HepG2 (cell line): Measurements from ENCODE around the gene RAB34. TPM values are rescaled to one million over a fixed set of nuclear protein-coding genes. Genes with fewer than 3 reads are reported as not detected.
A peak's percentile ranks its signal among the peaks of the same experiment; 100 is the strongest.

Experiments
- HNRNPH1 ChIP-seq: fragments of 200-400 bp; formaldehyde crosslinking; optimal IDR thresholded peaks from 2 replicates; pipeline ENCODE3; 2017; ENCODE audit warnings: mild to moderate bottlenecking, low read depth, low read length
- KLF15 ChIP-seq: sonication (generic); formaldehyde crosslinking; IDR thresholded peaks from 2 replicates; pipeline ENCODE4 v1.8.1; 2023; ENCODE audit warnings: borderline replicate concordance, mild to moderate bottlenecking, inconsistent platforms, missing genetic modification reagents, mixed read lengths
- MIXL1 ChIP-seq: IDR thresholded peaks from 2 replicates; pipeline ENCODE4 v1.6.1; 2016
- SKI ChIP-seq: fragments of 450-650 bp; IDR thresholded peaks from one replicate; pipeline ENCODE4 v1.6.1; 2018; ENCODE audit warnings: mild to moderate bottlenecking; ENCODE audit not compliant: partially characterized antibody
- ZMYM3 ChIP-seq: sonication (generic); formaldehyde crosslinking; IDR thresholded peaks from 2 replicates; pipeline ENCODE4 v1.5.1; 2020; ENCODE audit warnings: mild to moderate bottlenecking, missing genetic modification reagents
- ZNF24 ChIP-seq: fragments of 450-650 bp; IDR thresholded peaks from 2 replicates; pipeline ENCODE4 v1.6.1; 2017; ENCODE audit warnings: antibody characterized with exemption, mild to moderate bottlenecking
- ZNF343 ChIP-seq: sonication (generic); formaldehyde crosslinking; IDR thresholded peaks from 2 replicates; pipeline ENCODE4 v1.4.0; 2020; ENCODE audit warnings: mild to moderate bottlenecking, missing genetic modification reagents
- ZNF496 ChIP-seq: sonication (generic); formaldehyde crosslinking; IDR thresholded peaks from 2 replicates; pipeline ENCODE4 v1.8.1; 2023; ENCODE audit warnings: mild to moderate bottlenecking, moderate library complexity, missing genetic modification reagents; ENCODE audit not compliant: insufficient replicate concordance
- ZNF546 ChIP-seq: sonication (generic); formaldehyde crosslinking; conservative IDR thresholded peaks from 2 replicates; pipeline ENCODE4 v1.8.1; 2023; ENCODE audit warnings: mild to moderate bottlenecking, missing genetic modification reagents
- ZNF598 ChIP-seq: sonication (generic); formaldehyde crosslinking; IDR thresholded peaks from 2 replicates; pipeline ENCODE4 v1.5.1; 2020; ENCODE audit warnings: mild to moderate bottlenecking, missing genetic modification reagents, borderline replicate concordance
- polyA plus RNA-seq, 8 experiments: library from polyadenylated mRNA; depleted of rRNA in 3 of 8; stranded (reverse) in 7 of 8; unstranded in 1 of 8; fragments of >200 nt; fragmentation: Illumina TruSeq in 4 of 8; extraction: Trizol in 4 of 8; gene quantifications; 2 replicates each; pipeline versions ENCODE4 v1.2.1 to v1.2.3, GENCODE V29; 2011 to 2016; ENCODE audit warnings: low read depth in 4 of 8, missing spikeins in 1 of 8, mixed read lengths in 1 of 8; ENCODE audit not compliant: insufficient read depth in 1 of 8
- total RNA-seq, 5 experiments: library from RNA; depleted of rRNA; stranded (reverse); fragments of >200 nt; fragmentation: Illumina TruSeq; extraction: Trizol; gene quantifications; 2 replicates each; pipeline ENCODE4 v1.2.3, GENCODE V29; 2016; ENCODE audit warnings: low read depth in 1 of 5
- TF ChIP-seq, protein P1 (sequence below): sonication (generic); formaldehyde crosslinking; IDR thresholded peaks from 2 replicates; pipeline ENCODE4 v1.5.0; 2020; ENCODE audit warnings: missing genetic modification reagents
- TF ChIP-seq, protein P2 (sequence below): sonication (generic); formaldehyde crosslinking; IDR thresholded peaks from 2 replicates; pipeline ENCODE4 v1.4.0; 2020; ENCODE audit warnings: missing genetic modification reagents, mild to moderate bottlenecking, borderline replicate concordance
- TF ChIP-seq, protein P3 (sequence below): sonication (generic); formaldehyde crosslinking; IDR thresholded peaks from 2 replicates; pipeline ENCODE4 v1.8.0; 2022; ENCODE audit warnings: mild to moderate bottlenecking, missing genetic modification reagents, borderline replicate concordance
- TF ChIP-seq, protein P4 (sequence below): sonication (generic); formaldehyde crosslinking; conservative IDR thresholded peaks from 2 replicates; pipeline ENCODE4 v1.4.0; 2020; ENCODE audit warnings: missing genetic modification reagents
- TF ChIP-seq, protein P5 (sequence below): sonication (generic); formaldehyde crosslinking; IDR thresholded peaks from 2 replicates; pipeline ENCODE4 v1.9.0; 2022; ENCODE audit warnings: missing genetic modification reagents, mild to moderate bottlenecking, borderline replicate concordance
- TF ChIP-seq, protein P6 (sequence below): sonication (generic); formaldehyde crosslinking; conservative IDR thresholded peaks from 2 replicates; pipeline ENCODE4 v1.8.0; 2022; ENCODE audit warnings: low read depth, missing genetic modification reagents
- TF ChIP-seq, protein P7 (sequence below): sonication (generic); formaldehyde crosslinking; IDR thresholded peaks from 2 replicates; pipeline ENCODE4 v1.5.0; 2020; ENCODE audit warnings: mild to moderate bottlenecking, missing genetic modification reagents

RAB34 gene
- total and polyA plus RNA-seq, 2 of the 13 experiments (the other 11 are each of a cell fraction or from before 2014, with no cell fraction given) = 0.49 TPM; not detected in 1

DNA sequence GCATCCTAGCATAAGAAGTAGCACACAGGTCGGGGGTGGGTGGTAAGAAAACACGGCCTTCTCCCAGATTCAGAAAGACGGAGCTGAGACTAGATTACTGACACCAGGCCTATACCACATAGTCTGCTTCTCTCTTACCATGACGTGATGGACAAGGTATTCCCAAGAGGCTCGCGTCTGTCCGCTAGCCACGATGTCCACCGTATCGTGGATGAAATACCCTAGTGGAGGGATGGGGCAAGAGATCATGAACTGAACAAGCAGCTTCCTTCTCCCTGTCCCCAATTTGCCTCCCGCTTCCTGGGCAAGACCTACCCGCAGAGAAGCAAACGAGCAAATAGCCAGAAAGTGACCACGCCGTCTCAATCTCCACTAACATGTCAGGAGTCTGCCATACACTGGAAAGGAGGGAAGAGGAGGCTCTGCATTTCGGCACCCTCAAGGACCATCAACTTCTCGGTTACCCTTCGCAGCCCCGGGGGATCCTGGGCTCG is 7.5 kb upstream of the RAB34 start (continued):
- TF ChIP-seq, protein P1, sequence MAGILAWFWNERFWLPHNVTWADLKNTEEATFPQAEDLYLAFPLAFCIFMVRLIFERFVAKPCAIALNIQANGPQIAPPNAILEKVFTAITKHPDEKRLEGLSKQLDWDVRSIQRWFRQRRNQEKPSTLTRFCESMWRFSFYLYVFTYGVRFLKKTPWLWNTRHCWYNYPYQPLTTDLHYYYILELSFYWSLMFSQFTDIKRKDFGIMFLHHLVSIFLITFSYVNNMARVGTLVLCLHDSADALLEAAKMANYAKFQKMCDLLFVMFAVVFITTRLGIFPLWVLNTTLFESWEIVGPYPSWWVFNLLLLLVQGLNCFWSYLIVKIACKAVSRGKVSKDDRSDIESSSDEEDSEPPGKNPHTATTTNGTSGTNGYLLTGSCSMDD (CRISPR knock-in tag) = no peak
- TF ChIP-seq KLF15 (no peak), MIXL1 (CRISPR knock-in tag) (no peak; the same call in none of the 2 replicates), ZNF546 (no peak), ZNF598 (CRISPR knock-in tag) (no peak), HNRNPH1 (peak; percentile 85), ZMYM3 (CRISPR knock-in tag) (no peak), ZNF24 (no peak), ZNF496 (CRISPR knock-in tag) (no peak), SKI (no peak), ZNF343 (CRISPR knock-in tag) (no peak)
- TF ChIP-seq, protein P2, sequence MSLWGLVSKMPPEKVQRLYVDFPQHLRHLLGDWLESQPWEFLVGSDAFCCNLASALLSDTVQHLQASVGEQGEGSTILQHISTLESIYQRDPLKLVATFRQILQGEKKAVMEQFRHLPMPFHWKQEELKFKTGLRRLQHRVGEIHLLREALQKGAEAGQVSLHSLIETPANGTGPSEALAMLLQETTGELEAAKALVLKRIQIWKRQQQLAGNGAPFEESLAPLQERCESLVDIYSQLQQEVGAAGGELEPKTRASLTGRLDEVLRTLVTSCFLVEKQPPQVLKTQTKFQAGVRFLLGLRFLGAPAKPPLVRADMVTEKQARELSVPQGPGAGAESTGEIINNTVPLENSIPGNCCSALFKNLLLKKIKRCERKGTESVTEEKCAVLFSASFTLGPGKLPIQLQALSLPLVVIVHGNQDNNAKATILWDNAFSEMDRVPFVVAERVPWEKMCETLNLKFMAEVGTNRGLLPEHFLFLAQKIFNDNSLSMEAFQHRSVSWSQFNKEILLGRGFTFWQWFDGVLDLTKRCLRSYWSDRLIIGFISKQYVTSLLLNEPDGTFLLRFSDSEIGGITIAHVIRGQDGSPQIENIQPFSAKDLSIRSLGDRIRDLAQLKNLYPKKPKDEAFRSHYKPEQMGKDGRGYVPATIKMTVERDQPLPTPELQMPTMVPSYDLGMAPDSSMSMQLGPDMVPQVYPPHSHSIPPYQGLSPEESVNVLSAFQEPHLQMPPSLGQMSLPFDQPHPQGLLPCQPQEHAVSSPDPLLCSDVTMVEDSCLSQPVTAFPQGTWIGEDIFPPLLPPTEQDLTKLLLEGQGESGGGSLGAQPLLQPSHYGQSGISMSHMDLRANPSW (CRISPR knock-in tag) = no peak; the same call in 1 of the 2 replicates
- TF ChIP-seq, protein P3, sequence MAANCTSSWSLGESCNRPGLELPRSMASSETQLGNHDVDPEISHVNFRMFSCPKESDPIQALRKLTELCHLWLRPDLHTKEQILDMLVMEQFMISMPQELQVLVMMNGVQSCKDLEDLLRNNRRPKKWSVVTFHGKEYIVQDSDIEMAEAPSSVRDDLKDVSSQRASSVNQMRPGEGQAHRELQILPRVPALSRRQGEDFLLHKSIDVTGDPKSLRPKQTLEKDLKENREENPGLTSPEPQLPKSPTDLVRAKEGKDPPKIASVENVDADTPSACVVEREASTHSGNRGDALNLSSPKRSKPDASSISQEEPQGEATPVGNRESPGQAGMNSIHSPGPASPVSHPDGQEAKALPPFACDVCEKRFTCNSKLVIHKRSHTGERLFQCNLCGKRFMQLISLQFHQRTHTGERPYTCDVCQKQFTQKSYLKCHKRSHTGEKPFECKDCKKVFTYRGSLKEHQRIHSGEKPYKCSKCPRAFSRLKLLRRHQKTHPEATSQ (CRISPR knock-in tag) = no peak
- TF ChIP-seq, protein P4, sequence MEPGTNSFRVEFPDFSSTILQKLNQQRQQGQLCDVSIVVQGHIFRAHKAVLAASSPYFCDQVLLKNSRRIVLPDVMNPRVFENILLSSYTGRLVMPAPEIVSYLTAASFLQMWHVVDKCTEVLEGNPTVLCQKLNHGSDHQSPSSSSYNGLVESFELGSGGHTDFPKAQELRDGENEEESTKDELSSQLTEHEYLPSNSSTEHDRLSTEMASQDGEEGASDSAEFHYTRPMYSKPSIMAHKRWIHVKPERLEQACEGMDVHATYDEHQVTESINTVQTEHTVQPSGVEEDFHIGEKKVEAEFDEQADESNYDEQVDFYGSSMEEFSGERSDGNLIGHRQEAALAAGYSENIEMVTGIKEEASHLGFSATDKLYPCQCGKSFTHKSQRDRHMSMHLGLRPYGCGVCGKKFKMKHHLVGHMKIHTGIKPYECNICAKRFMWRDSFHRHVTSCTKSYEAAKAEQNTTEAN = no peak
- TF ChIP-seq, protein P5, sequence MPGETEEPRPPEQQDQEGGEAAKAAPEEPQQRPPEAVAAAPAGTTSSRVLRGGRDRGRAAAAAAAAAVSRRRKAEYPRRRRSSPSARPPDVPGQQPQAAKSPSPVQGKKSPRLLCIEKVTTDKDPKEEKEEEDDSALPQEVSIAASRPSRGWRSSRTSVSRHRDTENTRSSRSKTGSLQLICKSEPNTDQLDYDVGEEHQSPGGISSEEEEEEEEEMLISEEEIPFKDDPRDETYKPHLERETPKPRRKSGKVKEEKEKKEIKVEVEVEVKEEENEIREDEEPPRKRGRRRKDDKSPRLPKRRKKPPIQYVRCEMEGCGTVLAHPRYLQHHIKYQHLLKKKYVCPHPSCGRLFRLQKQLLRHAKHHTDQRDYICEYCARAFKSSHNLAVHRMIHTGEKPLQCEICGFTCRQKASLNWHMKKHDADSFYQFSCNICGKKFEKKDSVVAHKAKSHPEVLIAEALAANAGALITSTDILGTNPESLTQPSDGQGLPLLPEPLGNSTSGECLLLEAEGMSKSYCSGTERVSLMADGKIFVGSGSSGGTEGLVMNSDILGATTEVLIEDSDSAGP = no peak; the same call in 1 of the 2 replicates
- TF ChIP-seq, protein P6, sequence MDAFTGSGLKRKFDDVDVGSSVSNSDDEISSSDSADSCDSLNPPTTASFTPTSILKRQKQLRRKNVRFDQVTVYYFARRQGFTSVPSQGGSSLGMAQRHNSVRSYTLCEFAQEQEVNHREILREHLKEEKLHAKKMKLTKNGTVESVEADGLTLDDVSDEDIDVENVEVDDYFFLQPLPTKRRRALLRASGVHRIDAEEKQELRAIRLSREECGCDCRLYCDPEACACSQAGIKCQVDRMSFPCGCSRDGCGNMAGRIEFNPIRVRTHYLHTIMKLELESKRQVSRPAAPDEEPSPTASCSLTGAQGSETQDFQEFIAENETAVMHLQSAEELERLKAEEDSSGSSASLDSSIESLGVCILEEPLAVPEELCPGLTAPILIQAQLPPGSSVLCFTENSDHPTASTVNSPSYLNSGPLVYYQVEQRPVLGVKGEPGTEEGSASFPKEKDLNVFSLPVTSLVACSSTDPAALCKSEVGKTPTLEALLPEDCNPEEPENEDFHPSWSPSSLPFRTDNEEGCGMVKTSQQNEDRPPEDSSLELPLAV = no peak
- TF ChIP-seq, protein P7, sequence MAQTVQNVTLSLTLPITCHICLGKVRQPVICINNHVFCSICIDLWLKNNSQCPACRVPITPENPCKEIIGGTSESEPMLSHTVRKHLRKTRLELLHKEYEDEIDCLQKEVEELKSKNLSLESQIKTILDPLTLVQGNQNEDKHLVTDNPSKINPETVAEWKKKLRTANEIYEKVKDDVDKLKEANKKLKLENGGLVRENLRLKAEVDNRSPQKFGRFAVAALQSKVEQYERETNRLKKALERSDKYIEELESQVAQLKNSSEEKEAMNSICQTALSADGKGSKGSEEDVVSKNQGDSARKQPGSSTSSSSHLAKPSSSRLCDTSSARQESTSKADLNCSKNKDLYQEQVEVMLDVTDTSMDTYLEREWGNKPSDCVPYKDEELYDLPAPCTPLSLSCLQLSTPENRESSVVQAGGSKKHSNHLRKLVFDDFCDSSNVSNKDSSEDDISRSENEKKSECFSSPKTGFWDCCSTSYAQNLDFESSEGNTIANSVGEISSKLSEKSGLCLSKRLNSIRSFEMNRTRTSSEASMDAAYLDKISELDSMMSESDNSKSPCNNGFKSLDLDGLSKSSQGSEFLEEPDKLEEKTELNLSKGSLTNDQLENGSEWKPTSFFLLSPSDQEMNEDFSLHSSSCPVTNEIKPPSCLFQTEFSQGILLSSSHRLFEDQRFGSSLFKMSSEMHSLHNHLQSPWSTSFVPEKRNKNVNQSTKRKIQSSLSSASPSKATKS (CRISPR knock-in tag) = no peak
